GM19455 (cell line): ENCODE data around the gene CFAP210.
"Not testable (repeated sequence)": the region's sequence is repeated elsewhere in the genome, so short reads cannot be mapped to it uniquely, and the experiment has no call there.

Experiments
- ATAC-seq: cut with Tn5 transposase; IDR thresholded peaks from one replicate; pipeline ENCODE4 v1.9.1; 2021; ENCODE audit not compliant: unreplicated experiment

CFAP210 gene

DNA sequence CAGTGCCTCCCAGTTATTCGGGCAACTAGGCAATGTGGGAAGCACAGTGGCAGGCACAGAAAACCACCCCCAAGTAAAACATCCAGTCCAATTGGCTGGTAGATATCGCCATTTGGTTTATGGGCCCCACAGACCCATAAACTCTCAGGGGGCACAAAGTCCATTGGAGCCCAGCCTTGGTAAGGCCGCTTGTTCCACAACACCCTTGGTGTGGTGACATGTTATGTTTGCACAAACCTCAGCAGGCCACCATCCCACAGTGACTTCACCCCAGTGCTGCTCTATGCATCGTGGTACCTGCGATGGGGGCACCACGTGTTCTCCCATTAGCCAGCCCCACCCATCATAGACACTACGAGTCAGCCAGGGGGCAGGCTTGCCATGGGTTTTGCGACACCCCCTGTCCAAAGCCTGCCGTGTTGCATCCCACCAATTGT is 18.6 kb upstream of the CFAP210 start:
- ATAC-seq = no peak

GRCh38 chr2:169711751-169712509 is 17.7 kb upstream of the CFAP210 start:
- ATAC-seq = no peak

GRCh38 chr2:169709981-169710380 is 15.8 kb upstream of the CFAP210 start:
- ATAC-seq = no peak

- ATAC-seq = no peak
Observed at GRCh38 chr2:169709331-169709730, 15.1 kb upstream of the CFAP210 start.

GRCh38 chr2:169707626-169708025 is 13.4 kb upstream of the CFAP210 start:
- no peak for ATAC-seq

- ATAC-seq = no peak
Observed at GRCh38 chr2:169705927-169706326, 11.7 kb upstream of the CFAP210 start.

GRCh38 chr2:169704160-169704708 is 10.0 kb upstream of the CFAP210 start:
- no peak for ATAC-seq

DNA sequence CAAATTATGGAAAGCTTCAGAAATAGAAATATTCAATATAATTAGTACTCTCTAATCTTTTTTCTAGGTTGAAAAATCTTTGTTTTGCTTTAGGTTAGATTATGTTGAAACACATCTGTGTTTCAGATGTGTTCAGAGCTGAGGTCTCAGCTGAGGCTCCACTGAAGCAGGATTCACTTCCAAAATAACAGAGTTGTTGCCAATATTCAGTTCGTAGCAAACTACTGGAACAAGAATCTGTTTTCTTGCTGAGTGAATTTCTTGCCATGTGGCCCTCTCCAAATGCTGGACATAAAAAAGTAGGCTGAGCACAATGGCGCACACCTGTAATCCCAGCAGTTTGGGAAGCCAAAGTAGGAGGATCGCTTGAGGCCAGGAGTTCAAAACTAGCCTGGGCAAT is 8.8 kb upstream of the CFAP210 start:
- no peak for ATAC-seq

DNA sequence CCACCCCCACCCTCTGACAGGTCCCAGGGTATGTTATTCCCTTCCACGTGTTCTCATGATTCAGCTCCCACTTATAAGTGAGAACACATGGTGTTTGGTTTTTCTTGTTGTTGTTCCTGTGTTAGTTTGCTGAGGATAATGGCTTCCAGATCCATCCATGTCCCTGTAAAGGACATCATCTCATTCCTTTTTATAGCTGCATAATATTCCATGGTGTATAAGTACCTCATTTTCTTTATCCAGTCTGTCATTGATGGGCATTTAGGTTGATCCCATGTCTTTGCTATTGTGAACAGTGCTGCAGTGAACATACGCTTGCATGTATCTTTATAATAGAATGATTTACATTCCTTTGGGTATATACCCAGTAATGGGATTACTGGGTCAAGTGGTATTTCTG is 5.0 kb upstream of the CFAP210 start:
- not testable (repeated sequence) for ATAC-seq

- no peak for ATAC-seq
Observed at GRCh38 chr2:169696381-169696780, 2.2 kb upstream of the CFAP210 start.

- no peak for ATAC-seq
Observed at GRCh38 chr2:169694894-169695260, 672 bp upstream of the CFAP210 start.

DNA sequence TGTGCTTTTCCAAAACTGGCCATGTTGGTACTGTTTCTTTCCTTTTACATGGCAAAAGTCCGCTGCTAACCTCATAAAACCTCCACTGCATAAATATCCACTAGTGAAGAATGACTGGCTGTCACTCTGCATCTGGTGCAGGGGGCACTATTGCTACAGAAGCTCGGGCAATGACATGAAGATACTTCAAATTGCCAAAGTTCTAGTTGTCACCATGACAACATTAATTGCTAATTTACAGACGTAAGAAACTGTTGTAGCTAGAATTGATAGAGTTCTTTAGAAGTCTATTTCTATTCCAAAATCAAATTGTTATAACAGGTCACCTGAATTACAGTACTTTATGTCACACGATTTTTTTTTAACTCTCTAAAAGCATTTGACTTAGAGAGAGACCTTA is 845 bp downstream of the CFAP210 start:
- no peak for ATAC-seq

- no peak for ATAC-seq
Observed at GRCh38 chr2:169692718-169693117, 1.5 kb downstream of the CFAP210 start.

GRCh38 chr2:169690958-169691357 is 3.2 kb downstream of the CFAP210 start:
- ATAC-seq = no peak

DNA sequence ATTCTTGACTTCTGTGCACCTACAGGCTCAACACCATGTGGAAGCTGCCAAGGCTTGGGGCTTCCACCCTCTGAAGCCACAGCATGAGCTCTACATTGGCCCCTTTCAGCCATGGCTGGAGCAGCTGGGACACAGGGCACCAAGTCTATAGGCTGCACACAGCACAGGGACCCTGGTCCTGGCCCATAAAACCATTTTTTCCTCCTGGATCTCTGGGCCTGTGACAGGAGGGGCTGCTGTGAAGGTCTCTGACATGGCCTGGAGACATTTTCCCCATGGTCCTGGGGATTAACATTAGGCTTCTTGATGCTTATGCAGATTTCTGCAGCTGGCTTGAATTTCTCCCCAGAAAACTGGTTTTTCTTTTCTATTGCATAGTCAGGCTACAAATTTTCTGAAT is 6.3 kb downstream of the CFAP210 start:
- not testable (repeated sequence) for ATAC-seq

DNA sequence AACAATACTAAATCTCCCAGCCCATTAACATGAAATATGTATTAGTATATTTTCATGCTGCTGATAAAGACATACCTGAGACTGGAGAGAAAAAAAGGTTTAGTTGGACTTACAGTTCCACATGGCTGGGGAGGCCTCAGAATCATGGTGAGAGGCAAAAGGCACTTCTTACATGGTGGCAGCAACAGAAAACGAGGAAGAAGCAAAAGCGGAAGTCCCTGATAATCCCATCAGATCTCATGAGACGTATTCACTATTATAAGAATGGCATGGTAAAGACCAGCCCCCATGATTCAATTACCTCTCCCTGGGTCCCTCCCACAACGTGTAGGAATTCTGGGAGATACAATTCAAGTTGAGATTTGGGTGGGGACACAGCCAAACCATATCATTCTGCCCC is 7.4 kb downstream of the CFAP210 start:
- not testable (repeated sequence) for ATAC-seq

DNA sequence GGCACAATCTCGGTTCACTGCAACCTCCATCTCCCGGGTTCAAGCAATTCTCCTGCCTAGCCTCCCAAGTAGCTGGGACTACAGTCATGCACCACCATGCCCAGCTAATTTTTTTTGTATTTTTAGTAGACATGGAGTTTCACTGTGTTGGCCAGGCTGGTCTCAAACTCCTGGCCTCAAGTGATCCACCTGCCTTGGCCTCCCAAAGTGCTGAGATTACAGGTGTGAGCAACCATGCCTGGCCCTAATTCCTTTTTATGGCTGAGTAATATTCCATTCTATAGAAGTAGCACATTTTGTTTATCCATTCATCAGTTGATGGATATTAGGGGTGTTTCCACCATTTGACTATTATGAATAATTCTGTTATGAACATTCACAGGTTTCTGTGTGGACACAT is 9.5 kb downstream of the CFAP210 start:
- not testable (repeated sequence) for ATAC-seq

DNA sequence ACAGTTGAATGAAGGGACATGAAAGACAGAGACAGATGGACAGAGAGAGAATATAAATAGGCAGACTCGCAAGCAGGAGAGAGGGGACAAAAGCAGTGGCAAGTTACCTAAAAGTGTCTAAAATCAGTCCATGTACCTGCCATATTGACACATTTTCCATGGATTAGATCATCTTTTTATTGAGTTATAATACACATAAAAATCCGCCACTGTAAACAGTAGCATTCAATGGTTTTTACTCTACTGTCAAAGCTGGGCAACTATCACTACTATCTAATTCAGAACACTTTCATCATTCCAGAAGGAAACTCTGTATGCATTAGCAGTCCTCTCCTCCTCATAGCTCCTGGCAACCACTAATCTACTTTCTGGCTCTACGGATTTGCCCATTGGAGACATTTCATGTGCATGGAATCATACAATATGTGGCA is 10.1 kb downstream of the CFAP210 start:
- ATAC-seq = no peak

DNA sequence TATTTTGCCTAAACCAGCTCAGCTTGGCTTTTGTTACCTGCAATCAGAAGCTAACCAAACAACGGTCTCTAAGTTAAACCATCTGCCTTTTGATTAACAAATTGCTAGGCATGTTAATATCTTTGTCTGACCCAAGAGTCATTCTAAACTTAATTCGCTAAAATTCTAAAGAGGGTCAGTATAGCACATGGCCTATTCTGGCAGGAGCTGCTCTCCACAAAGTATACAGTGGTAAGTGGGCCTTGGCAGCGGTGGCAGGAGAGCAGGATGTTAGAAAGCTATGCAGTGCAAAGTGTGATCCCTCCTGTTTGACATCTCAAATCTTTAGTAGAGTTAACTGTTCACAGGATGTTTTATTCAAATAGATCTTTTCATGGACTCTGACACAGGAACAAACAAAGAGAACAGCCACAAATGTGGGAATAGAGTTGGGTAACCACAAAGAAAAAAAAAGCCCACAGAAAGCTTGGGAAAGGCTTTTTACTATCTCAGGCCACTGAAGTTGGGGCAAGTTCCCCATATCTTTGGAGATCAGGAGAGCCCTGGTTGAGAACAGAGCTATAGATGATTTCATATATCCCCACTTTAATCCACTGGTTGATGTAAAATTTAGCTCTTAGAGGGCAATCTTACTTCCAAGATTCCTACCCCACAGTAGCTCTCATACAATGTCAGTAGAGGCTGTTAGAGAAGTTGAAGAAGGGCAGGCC is 10.6 kb downstream of the CFAP210 start:
- ATAC-seq = no peak

DNA sequence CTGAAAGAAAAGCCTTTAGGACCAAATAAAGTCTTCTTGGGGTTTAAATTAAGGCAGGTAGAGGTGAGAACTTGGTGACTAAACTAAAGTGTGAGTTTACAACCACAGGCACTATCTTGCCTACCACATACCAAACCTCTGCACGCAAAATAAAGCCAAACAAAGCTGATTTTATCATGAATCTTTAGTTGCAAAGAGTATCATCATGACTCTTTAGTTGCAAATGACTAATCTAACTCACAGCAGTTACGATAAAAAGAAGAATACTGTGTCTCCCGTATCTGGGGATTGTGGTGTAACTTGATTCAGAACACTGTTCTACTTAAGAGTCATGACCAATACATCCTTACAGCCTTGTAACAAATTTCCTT is 11.2 kb downstream of the CFAP210 start:
- no peak for ATAC-seq

GRCh38 chr2:169676850-169677249 is 17.4 kb downstream of the CFAP210 start:
- no peak for ATAC-seq

- no peak for ATAC-seq
Observed at GRCh38 chr2:169676357-169676756, 17.8 kb downstream of the CFAP210 start.
